Measurements from ENCODE around the gene ABHD16B.

GRCh38 chr20:63846888-63847236 is 14.4 kb upstream of the ABHD16B start:
- no peak for TF ChIP-seq FOSB (CRISPR knock-in tag; IDR thresholded peaks at IDR 0.05)
- TF ChIP-seq JUN (IDR thresholded peaks at IDR 0.05), result no peak
- TF ChIP-seq CTCF (IDR thresholded peaks at IDR 0.05), result no peak
- no peak for TF ChIP-seq NR3C1 (IDR thresholded peaks at IDR 0.05)
- no peak for TF ChIP-seq CHD4 (IDR thresholded peaks at IDR 0.05; ENCODE audit: borderline replicate concordance)
- no peak for TF ChIP-seq REST (IDR thresholded peaks at IDR 0.05)
- TF ChIP-seq SREBF2 (IDR thresholded peaks at IDR 0.05), result no peak
- TF ChIP-seq HES2 (IDR thresholded peaks at IDR 0.05), result no peak
- TF ChIP-seq MAX (IDR thresholded peaks at IDR 0.05), result no peak
- no peak for TF ChIP-seq RARB (CRISPR knock-in tag; IDR thresholded peaks at IDR 0.05)
- no peak for TF ChIP-seq CHD2 (IDR thresholded peaks at IDR 0.05; ENCODE audit: low read length, partially characterized antibody)
- no peak for TF ChIP-seq JUNB (IDR thresholded peaks at IDR 0.05)
- no peak for TF ChIP-seq POLR2A (IDR thresholded peaks at IDR 0.05; ENCODE audit: low read length)

All from A549 (cell line).